NCI-H1694 (cell line): ENCODE results near the gene HIVEP2.
A peak's percentile ranks its signal among the peaks of the same experiment; 100 is the strongest.

Experiments
- DNase-seq: peaks from one replicate; lab custom pipeline; 2025; lab: John Stamatoyannopoulos, UW

HIVEP2 gene

DNA sequence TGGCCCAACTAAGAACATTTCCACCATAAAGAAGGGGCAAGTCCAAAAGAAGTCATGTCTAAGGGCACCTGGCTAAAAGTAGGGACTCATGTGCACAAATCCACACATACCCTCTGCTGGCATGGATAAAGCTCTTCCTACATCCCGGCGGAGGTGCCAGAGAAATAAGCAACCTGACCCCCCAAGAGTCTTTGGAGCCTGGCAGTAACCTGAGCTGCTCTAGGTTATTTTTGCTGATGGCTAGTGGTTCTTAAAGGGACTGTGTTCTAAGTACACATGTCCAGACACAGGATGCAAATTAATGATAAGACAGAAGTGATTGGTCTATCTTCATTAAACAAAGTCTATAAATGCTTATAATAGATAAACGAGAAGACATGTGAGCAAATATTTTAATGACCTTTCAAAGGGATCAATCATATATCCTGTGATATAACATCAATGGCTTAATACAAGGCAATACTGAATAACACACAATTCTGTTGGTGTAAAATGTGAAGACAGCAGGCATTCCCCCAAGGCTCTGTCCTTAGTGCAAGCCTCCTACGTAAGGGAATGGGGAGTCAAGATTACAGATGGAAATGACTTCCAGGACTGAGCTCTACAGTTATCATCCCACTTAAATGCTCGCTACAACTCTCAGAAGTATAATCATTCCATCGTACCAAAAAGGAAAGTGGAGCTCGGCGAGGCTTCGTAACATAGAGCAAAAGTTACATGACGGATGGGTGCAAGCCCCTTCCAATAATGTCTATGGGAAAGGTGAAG is 52.5 kb downstream of the HIVEP2 start:
- DNase-seq: no peak

GRCh38 chr6:142891454-142891853 is 53.5 kb downstream of the HIVEP2 start:
- DNase-seq: no peak

GRCh38 chr6:142888456-142888855 is 56.5 kb downstream of the HIVEP2 start:
- no peak for DNase-seq

DNA sequence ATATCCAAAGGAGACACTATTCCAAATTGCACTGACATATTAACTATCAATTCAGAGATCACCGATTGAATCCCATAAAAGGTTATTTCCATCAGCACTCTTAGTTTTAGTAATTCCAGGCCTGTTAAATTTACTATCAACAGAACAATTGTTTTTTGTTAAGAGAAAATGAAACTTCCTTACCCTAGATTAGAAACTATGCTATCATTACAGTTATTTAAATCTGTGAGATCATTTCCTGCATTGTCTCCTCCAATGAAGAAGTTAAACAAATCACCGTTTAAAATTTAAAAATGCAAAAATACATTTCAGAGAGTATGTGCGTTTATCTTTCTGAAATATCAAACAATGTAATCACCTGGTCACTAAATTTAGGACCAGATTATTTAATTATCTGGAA is 57.5 kb downstream of the HIVEP2 start:
- DNase-seq: no peak

- DNase-seq: peak; percentile 14
Measured at GRCh38 chr6:142886431-142887170, 58.4 kb downstream of the HIVEP2 start.

DNA sequence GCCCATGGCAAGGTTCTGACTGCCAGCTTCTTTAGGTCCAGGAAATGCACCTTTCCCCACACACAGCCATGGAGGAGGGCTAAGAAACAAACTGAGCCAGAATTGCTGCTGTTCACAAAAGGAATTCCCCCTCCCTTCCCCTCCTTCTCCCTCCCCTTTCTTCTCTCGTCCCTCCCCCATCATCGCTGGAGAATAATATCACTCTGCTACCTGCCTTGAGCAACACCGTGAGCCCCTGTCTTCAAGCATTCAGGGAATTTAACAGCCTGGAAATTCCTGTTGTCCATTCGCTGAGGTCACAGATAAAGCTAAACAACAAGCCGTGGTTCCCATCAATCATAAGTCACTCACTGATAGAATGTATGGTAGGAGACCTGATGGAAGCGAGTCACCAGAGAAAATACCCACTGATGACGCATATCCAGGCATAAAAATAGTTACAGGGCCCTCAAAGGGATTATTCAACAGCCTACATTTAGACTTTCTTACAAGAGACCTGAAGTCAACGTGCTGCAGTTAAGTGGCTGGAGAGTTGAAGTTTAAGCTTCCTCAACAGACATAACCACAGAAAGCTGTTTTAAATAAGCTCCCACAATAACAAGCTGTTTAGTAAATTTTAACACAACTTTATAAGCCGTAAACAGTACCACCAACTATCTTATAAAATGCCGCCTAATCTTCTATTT is 59.7 kb downstream of the HIVEP2 start:
- no peak for DNase-seq

DNA sequence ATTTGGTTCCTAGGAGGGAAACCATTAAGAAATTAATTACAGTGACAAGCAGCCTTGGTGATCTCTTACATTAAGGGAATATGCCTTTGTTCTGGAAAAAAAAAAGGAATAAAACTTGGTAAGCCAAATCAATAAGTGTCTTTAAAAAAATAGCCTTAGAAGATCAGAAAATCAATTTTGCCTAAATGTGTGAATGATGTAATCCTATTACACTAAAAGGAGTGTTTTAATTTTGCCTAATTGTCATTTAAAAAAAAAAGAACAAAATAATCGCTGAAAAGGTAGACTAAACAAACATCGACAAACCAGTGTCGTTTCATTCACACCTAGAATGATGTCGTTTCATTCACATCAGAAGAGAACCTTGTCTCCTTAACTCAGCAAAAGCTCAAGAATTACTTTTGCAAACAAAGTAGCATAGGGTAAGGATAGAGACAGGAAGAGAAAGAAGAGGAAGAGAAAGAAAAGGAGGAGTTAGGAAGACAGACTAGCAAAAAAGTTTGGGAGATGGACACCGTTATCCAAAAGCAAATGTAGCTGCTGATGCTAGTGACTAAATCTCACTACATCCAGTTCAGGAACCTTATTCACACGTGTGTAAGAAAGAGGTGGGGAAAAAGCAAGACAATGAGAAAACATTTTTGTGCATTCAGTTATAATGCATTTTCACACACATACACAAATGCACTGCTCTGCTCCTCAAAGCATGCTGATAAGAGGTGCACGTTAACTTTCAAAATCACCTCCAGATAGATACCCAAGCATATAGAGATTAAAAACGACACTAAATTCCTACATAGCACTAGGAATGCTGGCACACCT is 60.6 kb downstream of the HIVEP2 start:
- DNase-seq: no peak

- no peak for DNase-seq
Measured at GRCh38 chr6:142883011-142883410, 62.0 kb downstream of the HIVEP2 start.

- DNase-seq: no peak
Measured at GRCh38 chr6:142881761-142882160, 63.2 kb downstream of the HIVEP2 start.

GRCh38 chr6:142881290-142881689 is 63.7 kb downstream of the HIVEP2 start:
- DNase-seq: no peak

DNA sequence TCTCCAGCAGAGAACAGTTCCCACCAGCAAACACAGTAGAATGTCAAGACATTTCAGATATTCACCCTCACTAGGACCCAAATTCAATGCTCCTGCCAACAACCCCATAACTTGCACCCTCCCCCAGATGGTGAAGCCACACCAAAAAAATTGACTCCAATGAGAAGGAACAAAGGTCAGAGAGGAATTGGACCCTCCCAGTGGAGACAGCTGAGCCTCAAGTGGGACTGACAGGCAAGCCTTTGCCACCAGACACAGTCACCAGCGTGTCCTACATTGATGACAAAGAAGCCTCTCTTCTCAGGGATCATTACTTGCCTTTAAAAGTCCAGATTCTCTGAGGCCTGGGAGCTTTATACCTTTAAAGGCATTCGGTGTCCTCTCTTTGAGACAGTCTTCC is 64.8 kb downstream of the HIVEP2 start:
- DNase-seq: no peak

DNA sequence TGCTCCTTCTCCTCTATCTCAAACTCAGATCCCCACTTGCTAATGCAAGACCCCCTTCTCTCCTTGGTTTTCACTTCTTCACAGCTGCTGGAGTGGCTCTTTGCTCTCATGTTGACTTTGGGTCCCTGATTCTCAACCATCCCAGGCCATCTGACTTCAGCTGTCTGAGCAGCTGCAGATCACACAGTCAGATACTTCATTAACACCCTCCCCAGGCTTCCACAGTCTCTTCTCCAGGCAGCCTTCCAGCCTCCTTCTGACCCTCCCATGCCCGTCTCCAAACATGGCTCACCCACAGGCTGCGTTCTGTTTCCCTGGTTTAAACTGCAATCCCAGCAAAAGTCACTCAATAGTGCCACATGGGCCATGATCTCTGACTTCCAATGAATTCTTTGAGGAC is 65.4 kb downstream of the HIVEP2 start:
- no peak for DNase-seq

- DNase-seq: no peak
Measured at GRCh38 chr6:142879076-142879475, 65.9 kb downstream of the HIVEP2 start.

DNA sequence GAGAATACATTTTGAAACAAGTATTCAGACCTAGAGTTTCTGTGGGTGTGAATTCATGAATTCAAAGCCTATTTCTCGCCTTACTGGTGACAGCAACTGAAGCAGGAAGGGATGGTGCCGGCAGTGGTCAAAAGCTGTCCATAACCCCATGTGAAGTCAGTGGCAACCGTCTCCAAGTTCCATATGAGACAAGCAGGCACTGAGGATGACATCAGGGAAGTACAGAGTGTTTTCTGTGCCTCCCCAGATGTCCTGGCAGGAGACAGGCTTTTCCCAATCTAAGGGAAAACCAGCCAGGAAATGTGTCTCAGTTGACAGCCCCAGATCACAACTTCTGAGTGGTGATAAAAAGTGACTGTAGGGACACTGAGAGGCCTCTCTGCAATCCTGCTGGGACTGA is 66.6 kb downstream of the HIVEP2 start:
- DNase-seq: no peak

GRCh38 chr6:142874676-142875075 is 70.3 kb downstream of the HIVEP2 start:
- no peak for DNase-seq

- no peak for DNase-seq
Measured at GRCh38 chr6:142872376-142872775, 72.6 kb downstream of the HIVEP2 start.

- DNase-seq: no peak
Measured at GRCh38 chr6:142871910-142872331, 73.1 kb downstream of the HIVEP2 start.

GRCh38 chr6:142870787-142871415 is 74.1 kb downstream of the HIVEP2 start:
- DNase-seq: no peak

GRCh38 chr6:142868917-142869316 is 76.1 kb downstream of the HIVEP2 start:
- DNase-seq: no peak

DNA sequence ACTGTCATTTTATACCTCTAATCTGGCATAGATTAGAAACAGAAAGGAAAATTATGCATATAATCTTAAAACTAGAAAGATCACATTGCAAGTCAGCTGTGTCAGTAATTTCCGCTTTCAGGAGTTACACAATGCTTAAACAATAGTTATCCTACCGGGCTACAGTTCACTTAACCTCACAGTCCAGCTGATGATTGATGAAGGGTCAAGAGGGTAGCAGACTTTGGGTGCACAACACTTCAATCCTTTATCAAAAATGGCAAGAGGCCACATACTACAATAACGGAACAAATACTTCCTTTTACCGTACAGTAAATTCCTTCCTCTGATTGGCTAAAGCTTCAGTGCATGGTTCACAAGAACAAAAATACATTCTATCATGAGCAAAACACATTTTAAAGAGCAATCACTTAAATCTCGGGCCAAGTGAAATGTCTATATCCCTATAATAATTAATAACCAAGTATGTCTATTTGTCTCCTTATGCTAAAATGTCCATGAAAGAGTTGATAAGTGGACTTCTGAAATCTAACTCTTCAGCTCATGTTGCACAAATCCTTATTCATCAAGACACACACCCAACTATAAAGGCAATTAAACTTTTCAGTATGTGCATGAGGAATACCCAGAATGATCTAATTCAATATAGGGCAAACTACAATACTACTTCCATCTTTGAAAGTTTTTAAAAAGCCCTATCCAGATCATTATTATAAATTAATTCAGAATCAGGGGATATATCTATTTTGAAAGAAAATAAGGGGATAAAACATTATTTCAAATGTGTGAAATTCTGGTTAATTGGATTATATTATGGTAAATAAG is 76.8 kb downstream of the HIVEP2 start:
- no peak for DNase-seq

- no peak for DNase-seq
Measured at GRCh38 chr6:142867355-142867801, 77.6 kb downstream of the HIVEP2 start.
